Activated CD8-positive, alpha-beta memory T cell treated with anti-CD3 and anti-CD28 coated beads, Interleukin-2, amount 50 U/mL, for 24 hours (primary cell): ENCODE measurements around the gene STXBP4.

ENCODE experiments used
- DNase-seq: peaks from one replicate; pipeline ENCODE4 v3.0.0-alpha.2; 2020; ENCODE audit errors: extremely low read depth

The STXBP4 gene

DNA sequence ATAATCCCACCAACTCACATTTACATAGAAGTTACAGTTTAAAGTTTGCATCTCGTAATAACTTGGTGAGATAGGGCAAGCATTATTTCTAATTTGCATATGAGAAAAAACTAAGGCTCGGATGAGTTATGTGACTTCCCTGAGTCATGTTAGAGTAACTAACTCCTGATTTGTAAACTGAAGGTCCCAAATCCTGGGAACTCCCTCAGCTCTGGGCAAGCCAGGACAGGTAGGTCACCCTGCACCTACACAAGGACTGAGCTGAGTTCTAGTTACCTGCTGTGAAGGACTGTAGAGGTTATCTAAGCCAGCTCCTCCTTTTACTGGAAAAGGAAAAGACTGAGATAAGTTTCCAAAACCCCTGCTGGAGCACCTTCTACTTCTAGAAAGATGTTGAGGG lies 204.0 kb downstream of the STXBP4 start:
- no peak for DNase-seq

DNA sequence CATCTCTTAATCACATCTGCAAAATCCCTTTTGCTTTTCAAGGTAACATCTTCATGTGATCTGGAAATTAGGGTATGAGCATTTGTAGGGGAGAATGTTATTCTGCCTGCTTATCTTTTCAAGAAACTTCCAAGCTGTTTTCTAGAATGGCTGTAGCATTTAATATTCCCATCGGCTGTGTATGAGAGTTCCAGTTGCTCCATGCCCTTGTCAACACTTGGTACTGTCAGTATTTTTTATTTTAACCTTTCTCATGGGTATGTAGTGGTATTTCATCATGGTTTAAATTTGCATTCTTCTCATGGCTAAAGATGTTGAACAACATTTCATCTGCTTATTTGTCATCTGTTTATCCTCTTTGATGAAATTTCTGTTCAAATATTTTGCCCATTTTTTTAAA lies 205.6 kb downstream of the STXBP4 start:
- no peak for DNase-seq

DNA sequence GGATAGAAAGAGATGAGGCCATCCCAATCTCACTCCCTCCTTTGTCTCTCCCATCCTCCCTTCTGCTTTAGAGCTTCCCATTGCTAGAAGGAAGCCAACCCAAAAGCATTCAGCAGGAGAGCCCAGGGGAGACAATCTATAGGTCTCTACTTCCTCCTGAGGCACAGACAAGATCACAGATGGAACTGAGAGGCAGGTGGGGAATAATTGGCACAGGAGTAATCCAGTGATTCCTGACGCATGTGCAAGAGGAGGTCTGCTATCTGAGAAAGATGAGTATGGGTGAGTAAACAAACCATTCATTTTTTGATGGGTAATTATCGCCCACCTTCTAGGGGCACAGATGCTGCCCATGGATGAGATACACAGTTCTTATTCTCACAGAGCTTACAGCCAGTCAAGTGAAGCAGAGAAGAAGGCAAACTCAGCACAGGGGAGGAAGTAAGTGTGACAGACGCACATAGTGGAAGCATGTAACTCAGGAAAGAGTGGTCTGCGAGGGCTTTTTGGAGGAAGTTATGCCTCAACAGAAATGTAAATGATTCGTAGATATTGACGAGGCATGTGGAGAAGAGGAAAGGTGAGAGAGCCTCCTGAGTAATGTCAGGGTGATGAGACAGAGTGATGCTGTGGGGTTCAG lies 207.3 kb downstream of the STXBP4 start:
- no peak for DNase-seq

DNA sequence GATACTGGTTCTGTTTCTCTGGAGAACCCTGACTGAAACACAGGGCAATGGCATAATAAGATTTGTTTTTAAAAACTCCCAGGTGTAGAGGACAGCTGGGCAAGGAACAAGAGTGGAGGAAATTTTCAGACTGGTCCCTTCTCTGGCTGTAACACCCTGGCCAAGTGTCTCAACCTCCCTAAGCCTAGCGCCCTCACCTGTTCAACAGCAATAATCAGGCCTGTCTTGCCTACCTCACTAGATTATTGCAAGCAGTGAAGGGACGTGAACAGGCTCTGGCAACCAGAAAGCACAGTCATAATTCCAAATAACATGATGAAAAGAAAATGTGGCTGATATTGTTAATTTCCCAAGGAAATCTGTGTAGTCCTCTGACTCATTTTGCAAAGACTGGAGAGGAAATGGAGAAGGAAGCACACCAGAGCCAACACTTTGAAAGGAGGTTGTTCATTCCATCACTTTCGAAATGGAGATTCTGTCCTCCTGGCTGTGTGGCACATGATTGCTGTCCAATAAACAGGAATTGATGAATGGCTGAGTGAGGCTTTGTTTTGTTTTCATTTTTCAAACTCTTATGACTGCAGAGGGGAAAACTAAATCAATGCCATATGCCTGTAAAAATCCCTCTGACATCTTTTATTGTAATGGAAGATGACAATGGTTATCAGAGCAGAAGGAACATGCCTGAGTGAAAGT lies 208.7 kb downstream of the STXBP4 start:
- DNase-seq: no peak

DNA sequence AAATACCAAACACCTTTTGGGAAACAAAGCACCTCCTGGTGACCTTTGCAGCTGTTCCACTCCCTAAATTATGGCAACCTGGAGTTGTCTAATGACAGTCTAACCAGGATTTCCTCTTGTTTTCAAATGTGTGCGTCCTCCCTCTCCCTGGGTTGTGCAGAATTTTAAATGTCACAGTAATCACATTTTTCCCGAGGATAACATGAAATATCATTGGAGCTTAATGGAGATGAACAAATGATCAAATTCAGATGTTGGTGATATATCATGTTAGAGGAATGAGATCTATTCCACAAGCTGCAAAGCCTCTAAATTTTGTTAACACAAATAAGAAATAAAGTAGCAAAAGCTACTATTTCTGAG lies 209.3 kb downstream of the STXBP4 start:
- no peak for DNase-seq

DNA sequence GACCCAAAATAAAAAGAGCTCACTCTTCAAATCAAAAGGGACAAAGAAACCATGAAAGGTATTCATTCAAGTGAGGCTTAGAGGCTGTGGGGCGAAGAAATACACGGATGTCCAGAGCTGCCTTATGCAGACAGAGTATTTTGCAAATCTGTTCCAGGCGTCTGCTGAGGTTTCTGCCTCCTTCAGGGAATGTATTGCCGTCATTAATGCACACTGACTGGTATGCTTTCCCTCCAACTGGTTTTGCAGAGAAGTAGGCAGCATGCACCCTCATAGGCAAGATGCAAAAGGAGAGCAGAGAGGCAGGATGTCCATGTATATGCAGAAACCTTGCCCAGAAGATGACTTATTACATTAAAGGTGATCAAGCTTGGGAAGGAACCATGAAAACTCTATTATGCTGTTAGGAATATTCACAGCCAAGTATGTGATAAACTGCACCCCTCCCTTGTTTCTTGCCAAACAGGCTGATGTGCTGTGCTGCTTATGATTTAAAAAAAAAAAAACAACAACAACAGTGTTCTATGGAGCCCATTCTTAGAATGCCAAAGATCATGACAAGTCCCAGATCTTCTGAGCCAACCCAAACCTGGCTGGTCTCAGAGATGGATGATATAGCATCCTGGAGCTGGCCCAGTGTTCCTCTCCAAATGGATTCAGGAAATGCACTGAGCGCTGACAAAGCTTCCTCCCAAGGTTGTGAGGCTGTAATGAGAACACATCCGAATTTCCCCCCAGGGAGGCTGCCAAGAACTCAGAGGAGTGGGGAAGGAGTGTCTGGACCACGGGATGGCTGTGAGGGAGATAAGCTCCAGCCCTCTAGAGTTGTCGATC lies 218.6 kb downstream of the STXBP4 start:
- no peak for DNase-seq

DNA sequence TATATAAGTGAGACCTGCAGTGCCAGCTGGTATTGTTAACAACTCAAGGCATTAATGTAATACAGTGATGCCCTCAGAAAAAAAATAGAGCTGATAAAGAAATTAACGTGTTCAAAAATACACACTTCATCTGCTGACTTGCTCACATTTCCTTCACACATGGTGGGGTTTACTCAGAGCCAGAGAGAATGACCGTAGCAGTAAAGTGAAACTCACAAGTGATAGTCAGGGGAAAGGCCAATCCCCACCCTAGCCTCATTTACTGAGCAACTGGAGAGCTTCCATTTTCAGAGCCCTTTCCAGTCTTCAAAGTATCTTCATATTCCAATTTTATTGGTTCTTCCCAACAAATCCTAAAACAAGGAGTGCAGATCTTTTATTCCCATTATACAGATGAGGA lies 222.2 kb downstream of the STXBP4 start:
- no peak for DNase-seq

DNA sequence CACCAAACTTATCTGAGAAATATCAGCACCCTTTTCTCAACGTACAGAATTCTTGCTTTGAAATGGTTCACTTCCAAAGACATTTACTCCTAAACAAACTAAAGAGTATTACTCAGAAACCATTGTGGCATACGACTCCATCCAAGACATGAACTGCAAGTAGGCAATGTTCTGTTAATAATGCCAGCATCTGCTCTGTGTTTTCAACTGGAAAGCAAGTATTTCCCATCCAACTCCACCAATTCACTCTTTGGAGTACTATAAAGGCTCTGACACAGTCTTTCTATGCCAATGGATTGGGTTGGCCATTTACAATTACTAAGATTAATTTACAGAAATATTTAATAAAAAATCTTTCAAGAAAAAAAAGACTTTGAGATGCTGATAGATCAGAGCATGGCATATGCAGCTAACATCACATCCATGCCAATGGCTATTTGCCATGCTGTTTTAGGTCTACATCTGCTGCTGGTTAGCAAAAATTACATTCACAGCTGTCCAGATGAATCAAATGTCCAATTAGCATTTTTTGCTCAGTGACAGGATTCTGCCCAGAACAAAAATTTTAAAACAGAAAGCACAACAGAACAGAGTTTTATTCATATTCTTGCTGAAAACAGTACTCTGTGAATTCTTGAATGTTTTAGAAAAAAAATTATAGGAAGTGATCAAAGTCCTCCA lies 230.3 kb downstream of the STXBP4 start:
- DNase-seq: no peak

DNA sequence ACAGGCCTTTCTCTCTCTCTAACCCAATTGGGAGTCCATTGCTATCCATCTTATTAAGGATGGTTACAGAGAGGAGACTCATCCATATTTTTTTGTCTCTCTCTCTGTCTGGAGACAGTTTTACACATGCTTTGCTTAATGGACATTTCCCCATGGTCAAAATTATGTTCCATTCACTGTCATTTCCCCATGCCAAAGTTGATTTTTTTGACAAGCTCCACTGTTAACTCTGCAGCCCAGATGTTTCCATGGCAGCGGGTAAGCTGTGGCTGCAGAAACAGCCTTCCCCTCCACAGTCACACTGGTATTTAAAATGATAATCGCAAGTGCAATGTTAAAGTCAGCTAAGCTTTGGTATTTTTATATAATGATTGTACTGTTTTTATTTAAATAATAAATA lies 232.3 kb downstream of the STXBP4 start:
- no peak for DNase-seq

DNA sequence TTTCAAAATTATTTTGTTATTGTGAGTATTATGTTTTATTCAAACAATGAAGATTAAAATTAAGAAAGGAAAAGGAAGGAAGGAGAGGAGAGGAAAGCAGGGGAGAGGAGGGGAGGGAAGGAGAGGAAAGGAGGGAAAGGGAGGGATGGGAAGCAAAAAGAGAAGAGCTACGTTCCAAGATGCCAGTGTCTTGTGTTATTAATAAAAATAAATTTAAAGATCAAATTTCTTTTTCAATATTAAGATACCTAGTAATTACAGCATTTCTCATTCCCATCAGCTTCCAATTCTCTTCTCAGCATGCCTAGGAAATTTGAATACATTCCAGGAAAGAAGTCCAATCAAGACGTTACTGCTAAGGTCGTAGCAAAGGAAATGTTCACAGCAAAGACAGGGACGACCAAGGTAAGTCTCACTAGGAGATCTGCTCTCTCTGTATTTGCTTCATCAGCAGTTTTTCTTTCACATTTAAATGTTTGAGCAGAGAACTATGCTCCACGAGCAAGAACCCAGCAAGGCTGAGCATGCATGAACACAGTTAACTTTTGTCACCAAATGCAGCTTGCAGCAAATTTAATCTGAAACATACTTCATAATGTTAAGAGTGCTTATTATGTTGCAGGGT lies 232.9 kb downstream of the STXBP4 start:
- DNase-seq: no peak

DNA sequence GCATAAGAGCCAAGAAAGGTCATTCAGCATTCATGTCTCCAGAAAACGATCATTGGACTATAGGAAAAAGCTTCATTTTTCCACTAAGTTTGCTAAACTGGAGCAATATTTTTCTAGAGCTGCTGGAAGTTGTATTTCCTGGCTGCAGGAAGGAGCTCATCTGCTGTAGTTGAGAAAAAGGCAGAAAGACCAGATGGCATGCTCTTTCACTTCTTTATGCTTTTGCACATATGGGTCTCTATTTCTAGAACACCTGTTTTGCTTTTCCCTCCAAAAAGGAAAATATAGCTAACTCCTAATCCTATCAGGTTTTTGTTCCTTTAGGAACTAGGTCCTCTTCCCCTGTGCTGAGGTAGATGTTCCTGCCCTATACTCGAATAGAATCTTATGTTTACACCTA lies 234.3 kb downstream of the STXBP4 start:
- DNase-seq: no peak

DNA sequence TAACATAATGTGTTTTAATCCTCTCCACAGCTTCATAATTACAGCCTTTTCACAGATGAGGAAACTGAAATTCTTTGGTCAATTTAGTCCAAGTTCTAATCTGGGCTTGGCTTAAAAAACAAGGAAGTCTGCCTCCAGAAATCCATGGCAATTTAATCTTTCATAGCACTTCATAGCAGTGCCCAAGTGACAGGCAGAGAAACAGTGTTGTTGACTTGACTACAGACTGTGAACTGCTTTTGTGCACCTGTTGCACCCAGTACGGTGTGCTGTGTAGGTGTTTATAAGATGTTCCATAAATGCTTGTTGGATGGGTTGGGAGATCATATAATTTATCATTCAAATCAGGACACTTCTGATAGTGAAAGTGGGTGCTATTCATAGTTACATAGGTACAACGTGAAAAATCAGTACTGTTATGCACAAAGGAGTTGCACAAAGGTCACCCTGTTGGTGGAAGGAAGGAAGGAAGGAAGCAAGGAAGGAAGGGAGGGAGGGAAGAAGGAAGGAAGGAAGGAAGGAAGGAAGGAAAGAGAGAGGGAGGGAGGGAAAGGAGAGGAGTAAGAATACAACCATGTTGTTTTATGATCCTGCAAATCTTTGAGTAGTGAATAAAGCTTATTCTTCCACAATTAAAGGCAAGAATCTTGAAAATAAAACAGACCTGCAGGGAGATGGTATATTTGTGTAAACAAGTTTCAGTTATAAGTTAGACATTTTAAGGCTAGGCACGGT lies 239.7 kb downstream of the STXBP4 start:
- DNase-seq: no peak

DNA sequence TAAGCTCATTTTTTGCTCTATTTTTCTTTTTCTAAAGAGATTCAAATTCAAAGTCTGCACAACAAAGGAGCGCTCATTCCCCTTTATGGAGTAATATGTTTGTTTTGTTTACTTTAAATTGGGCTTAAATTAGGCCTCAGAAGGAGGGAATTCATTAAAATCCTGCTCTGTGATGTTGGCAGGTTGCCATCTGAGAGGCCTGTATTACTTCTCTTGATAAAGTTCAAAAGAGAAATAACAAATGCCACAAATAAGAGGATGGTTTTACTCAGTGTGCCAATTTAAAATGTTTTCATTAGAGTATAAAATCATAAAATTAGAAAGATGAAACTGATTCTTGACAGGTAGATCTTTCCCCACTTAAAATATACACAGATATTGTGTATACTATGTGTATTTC lies 241.7 kb downstream of the STXBP4 start:
- DNase-seq: no peak

DNA sequence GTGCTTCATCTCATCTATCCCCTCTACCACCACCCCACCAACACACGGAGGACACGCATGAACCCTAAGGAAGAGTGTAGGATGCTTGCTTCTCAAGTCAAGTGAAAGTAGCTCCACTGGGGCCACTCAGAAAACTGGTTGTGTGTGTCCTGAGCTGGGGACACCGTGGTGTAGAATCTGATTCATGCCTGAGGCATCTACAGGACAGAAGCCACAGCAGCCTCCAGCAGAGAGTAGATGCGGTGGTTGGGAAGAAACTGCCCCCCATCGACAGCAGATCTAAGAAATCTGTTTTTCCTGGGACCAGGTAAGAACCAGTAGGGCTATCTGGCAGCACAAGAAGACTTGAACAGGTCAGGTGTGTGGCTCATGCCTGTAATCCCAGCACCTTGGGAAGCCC lies 244.3 kb downstream of the STXBP4 start:
- no peak for DNase-seq

DNA sequence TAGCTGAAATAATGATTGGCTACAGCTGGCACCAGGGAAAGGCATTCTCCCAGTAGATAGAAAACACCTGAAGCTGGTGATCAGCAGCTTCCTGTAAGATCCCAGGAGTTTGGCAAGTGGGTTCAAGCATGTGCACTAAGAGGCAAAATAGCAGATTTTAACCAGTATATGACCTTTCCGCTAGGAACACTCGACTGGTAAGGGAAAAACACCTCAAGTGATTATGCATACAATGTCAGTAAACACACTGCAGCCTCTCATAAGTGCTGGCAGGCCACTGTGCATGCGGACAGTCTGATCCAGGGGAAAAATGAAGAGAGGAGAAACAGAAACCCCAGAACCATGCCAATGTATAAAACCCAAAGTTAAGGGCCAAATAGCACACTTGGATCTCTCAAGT lies 247.1 kb downstream of the STXBP4 start:
- DNase-seq: no peak

DNA sequence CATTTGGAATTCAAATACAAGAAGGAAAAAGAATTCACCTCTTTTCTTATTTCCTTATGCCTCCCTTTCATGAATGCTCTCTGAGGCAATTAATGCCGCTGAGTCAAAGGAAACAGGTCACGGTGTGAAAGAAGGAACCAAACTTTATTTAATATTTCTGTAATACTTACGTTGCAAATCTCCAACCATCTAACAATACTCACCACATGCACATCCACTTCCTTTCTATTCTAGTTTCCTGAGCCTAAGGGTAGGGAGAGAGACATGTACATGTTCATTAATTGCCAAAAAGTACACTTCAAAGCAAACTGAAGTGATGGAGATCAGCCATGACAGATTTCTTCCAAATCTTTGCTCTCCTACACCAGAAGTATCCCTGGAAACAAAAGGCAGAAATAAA lies 248.3 kb downstream of the STXBP4 start:
- DNase-seq: no peak

DNA sequence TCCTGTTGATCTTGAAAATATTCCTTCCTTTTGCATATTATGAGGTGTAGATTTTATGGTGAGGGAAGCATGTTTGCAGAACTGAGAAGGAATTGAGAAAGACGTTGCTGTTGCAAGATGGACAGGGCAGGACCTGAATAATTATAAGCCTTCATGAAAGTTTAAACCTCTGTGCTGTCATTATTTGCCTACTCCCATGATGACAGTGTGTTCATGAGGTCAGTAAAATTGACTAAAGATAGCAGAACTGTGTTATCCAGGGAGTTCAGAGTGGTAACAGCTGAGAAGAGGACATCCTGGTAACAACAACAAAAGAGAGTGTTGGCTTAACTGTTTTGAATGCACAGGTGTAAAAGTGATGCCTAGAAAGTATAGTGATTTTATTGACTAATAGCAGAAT lies 250.9 kb downstream of the STXBP4 start:
- no peak for DNase-seq

DNA sequence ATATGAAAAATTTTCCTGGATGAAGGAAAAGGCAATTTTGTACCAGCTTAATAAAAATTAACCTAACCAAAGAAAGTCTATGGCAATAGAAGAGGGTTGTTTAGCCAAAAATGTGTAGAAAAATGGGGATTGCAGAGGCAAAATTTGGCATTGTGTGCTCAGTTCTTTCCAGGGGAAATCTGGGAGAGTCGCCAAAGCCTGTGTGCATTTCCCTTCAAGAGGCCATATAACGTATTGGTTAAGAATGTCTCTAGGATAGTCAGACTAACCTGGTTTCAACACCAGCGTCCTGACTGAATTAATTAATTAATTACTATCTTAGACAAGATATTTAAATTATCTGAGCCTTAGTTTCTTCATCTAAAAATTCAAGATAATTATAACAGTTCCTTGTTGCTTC lies 251.4 kb downstream of the STXBP4 start:
- no peak for DNase-seq
